G401.6 (cell line): ENCODE results near the gene TMEM59.
"Not testable (repeated sequence)": the region's sequence is repeated elsewhere in the genome, so short reads cannot be mapped to it uniquely, and the experiment has no call there.

ENCODE experiments used
- FAIRE-seq: peaks from 2 replicates; lab custom pipeline; 2012; peaks lifted over from hg19 to GRCh38; lab: Jason Lieb, UNC

Gene TMEM59

DNA sequence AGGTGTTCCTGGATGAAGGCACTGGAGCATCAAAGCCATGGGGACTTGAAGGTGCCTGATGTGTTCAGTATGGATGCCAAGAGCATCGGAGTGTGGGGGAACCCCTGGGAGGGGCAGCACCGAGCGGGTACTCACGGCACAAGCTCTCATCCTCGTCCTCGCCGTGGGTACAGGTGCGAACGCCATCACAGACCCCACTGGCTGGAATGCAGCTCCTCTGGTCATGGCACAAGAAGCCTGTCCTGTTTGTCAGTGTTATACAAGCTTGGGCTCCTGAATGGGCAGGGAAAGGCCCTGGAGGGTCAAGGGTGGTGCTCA, 41.0 kb downstream of the TMEM59 start:
- FAIRE-seq = no peak

DNA sequence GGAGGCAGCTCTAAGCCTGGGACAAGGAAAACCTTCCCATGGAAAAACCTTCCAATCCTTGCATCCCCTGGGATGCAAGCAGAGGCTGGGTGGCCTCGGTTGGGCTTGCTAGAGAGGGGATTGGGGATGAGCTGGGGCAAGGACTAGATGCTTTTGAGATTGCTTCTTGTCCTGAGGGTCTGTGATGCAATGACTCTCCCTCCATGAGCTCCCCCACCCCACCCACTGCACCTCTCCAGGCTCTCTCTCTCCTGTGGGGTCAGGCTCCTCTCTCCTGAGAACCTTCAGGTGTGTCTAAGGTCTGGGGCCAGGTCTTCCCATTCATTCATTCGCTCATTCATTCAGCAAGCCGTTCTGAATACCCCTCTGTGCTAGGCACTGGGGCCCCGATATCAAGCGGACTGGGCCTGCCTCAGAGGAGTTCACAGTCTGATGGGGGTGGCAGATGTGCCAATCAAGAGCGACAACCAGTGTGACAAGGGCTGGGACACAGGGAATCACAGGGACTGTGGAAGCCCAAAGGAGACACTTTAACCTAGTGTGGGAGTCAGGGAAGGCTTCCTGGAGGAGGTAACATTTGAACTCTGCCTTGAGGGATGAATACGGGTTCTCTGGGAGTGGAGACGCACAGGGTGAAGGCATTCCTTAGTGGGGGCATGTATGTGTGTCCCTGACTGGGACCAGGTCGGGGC, 41.5 kb downstream of the TMEM59 start:
- no peak for FAIRE-seq

DNA sequence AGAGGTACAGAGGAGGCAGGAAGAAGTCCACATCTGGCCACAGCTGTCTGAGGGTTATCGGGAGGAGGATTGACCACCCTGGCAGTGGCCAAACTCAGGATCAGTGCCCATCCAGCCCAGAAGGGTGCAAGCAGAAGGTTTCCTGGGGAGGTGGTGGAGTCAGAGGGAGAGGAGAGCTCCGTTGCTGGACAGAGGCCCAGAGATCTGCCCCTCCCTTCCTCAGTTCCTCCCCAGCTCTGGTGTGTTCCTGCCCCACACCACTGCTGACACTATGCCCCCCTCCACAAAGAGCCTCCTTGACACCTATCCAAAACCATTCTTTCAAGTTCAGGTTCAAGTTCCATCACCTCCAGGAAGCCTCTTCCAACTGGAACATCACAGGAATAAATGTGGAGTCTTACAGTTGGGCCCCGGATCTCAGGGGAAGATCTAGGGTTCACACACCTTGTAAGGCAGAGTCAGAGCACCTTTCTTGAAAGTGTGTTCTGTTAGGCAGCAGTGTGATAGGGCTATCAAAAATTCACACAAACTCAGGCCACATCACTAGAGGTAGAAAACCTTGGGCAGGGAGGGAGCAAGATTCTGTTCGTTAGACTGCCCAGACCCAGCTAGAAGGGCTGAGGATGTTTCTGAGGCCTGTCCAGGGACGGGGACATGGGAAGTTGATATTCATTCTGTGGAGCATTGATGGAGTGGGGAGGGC, 42.4 kb downstream of the TMEM59 start:
- FAIRE-seq = no peak

DNA sequence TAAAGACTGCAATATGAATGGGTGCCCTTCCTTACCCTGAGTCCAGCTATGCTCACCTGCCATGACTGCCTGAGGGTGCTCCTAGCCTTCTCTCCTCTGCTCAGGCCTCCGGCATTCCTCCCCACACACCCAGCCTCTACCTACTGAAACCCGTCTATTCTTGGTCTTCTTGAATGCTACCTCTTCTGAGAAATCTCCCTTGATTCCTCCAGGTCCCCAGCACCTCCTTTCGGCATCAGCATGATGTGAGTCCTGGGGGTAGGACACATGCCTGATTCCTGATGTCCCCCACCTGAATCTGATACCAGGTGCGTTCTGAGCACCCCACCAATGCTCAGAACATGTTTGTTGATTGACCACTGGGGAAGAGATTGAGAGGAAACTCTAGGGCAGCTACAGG, 43.6 kb downstream of the TMEM59 start:
- no peak for FAIRE-seq

DNA sequence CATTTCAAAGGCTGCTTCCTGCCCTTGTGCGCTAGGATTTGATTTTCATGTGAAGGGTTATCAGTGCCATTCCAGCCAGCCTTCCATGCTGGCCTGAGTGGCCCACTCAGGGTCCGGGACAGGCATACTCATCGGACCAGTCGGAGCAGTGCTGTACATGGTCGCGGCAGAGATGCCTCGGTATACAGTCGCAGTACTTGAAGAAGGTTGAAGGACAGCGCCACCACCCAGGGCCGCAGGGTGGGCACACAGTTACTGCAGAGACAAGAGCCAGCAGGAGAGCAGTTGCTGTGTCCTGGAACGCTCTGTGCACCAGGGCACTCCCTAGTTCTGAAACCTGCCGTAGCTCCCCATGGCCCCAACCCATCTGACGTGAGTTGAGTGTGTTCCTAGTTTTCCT, 44.1 kb downstream of the TMEM59 start:
- no peak for FAIRE-seq

DNA sequence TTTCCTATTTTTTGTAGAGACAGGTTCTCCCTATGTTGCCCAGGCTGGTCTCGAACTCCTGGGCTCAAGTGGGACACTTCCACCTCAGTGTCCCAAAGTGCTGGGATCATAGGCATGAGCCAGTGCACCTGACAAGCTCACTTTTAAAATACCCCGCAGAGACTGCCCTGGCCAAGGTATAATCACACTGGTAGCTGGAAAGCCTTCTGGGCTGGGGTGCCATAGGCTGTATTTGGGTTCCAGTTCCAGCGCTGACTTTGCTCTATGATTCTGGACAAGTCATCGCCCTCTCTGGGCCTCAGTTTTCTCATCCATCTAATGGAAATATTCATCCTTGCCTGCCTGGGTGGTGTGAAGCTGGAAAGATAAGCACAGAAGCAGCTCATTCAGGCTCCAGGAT, 45.4 kb downstream of the TMEM59 start:
- no peak for FAIRE-seq

DNA sequence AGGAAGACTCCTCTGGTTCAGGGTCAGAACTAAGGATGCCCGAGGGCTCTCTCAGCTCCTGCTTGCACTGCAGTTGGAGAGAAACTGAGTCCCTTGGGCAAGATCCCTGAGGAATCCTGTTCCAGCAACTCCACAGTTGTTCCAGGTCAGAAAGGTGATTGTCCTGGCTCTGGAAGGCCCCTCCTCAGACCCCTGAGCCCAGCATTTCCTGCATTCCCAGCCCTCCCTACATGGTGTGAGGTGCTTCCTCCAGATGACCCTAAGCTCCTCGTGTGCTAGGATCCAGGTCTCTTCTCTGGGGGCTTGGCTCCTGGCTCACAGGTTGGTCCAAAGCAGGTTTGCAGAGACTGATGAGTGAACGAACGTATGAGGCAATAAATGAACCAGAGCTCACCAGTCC, 46.5 kb downstream of the TMEM59 start:
- FAIRE-seq = no peak

DNA sequence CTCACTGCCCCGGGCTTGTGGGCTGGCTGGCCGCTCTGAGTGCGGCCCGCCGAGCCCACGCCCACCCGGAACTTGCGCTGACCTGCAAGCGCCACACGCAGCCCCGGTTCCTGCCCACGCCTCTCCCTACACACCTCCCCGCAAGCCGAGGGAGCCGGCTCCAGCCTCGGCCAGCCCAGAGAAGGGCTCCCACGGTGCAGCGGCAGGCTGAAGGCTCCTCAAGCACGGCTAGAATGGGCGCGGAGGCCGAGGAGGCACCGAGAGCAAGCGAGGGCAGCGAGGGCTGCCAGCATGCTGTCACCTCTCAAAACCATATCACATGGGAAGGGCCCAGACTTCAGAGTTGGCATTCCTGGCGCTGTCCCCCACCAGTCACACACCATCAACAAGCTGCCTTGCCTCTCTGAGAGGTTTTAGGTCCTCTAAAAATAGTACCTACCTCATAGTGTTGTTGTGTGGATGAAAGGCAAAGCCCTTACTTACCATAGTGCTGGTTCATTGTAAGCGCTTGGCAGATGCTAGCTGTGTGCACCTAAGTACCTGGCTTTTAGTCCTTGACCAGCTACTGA, 48.4 kb downstream of the TMEM59 start:
- no peak for FAIRE-seq

DNA sequence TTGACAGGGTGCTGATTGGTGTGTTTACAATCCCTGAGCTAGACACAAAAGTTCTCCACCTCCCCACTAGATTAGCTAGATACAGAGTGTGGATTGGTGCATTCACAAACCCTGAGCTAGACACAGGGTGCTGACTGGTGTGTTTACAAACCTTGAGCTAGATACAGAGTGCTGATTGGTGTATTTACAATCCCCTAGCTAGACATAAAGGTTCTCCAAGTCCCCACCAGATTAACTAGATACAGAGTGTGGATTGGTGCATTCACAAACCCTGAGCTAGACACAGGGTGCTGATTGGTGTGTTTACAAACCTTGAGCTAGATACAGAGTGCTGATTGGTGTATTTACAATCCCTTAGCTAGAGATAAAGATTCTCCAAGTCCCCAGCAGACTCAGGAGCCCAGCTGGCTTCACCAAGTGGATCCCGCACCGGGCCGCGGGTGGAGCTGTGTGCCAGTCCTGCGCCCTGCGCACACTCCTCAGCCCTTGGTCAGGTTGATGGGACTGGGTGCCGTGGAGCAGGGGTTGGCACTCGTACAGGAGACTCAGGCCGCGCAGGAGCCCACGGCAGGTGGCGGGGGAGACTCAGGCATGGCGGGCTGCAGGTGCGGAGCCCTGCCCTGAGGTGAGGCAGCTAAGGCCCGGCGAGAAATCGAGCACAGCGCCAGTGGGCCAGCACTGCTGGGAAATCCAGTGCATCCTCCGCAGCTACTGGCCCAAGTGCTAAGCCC, 49.1 kb downstream of the TMEM59 start:
- FAIRE-seq = not testable (repeated sequence)

DNA sequence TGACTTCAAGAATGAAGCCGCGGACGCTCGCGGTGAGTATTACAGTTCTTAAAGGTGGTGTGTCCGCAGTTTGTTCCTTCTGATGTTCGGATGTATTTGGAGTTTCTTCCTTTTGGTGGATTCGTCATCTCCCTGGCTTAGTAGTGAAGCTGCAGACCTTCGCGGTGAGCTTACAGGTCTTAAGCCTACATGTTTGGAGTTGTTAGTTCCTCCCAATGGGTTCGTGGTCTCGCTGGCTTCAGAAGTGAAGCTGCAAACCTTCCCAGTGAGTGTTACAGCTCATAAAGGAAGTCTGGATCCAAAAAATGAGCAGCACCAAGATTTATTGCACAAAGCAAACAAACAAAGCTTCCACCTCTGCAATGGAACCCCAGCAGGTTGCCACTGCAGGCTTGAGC, 49.8 kb downstream of the TMEM59 start:
- no peak for FAIRE-seq

DNA sequence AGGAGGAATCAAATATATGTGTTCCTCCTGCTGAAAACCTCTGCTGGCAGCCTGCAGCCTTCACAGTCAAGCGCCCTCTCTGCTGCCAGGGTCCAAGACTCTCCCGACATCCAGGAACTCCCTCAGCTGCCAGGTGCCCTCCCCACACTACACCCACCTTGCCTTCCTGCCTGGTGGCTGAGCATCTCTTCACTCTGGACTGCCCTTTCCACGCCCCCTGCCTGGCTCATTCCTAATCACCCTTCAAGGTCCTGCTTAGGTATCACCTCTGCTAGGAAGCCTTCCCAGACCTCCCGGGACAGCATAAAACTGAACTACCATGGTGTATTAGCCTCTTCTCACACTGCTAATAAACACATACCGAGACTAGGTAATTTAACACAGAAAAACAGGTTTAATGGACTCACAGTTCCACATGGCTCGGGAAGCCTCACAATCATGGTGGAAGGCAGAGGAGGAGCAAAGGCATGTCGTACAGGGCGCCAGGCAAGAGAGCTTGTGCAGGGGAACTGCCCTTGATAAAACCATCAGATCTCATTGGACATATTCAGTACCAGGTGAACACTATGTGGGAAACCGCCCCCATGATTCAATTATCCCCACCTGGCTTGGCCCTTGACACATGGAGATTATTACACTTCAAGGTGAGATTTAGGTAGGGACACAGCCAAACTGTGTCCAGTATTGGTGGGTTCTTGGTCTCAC, 50.3 kb downstream of the TMEM59 start:
- FAIRE-seq = no peak

DNA sequence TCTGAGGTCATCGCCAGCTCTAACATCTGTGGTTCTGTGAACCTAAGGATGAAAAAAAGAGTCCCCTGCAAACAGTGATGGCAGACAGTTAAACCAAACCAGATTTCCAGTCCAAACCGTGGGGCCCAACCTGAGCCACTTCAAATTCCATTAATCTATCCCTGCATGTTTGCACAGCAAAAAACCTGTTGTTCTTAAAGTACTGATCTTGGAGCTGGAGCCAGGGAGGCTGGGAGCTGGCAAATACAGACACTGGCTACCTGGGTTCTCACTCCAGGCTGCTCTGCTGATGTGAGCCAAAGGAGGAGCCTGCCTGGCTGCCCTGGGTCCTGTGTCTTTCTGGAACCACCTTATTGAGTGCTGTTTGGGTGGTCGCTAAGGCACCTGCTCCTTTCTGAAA, 51.4 kb downstream of the TMEM59 start:
- no peak for FAIRE-seq

DNA sequence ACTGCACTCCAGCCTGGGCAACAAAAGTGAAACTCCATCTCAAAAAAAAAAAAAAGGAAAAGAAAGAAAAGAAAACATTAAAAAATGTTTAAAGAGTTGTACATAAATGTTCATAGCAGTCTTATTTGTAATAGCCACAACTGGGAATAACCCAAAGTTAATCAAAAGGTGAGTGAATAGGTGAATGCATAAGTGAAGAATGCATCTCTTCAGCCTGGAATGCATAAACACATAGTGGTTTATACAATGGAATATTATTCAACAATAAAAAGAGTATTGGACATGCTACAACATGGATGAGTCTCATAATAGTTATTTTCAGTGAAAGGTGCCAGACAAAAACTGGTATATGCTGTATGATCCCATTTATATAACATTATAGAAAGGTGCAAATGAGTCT, 53.1 kb downstream of the TMEM59 start:
- FAIRE-seq = no peak

DNA sequence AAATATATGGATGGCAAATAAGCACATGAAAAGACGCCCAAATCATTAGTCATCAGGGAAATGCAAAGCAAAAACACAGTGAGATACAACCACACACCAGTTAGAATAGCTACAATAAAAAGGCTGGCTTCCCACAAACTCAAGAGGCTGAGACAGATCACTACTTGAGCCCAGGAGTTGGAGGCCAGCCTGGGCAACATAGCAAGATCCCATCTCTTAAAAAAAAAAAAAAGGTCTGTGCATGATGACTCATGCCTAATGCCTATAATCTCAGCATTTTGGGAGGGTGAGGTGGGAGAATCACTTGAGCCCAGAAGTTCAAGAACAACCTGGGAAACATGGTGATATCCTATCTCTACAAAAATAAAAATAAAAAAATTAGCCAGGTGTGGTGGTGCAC, 54.8 kb downstream of the TMEM59 start:
- FAIRE-seq = no peak

DNA sequence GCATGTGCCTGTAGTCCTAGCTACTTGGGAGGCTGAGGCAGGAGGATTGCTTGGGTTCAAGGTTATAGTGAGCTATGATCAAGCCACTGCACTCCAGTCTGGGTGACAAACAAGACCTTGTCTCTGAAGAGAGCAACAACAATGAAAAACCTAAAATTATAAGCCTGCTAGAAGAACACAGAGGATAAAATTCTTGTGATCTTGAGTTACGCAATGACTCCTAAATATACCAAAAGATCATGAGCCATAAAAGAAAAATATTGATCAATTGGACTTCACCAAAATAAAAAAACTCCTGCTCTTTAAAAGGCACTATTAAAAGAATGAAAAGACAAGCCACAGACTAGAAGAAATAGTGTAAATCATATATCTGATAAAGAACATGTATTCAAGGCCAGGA, 57.3 kb downstream of the TMEM59 start:
- FAIRE-seq = no peak

DNA sequence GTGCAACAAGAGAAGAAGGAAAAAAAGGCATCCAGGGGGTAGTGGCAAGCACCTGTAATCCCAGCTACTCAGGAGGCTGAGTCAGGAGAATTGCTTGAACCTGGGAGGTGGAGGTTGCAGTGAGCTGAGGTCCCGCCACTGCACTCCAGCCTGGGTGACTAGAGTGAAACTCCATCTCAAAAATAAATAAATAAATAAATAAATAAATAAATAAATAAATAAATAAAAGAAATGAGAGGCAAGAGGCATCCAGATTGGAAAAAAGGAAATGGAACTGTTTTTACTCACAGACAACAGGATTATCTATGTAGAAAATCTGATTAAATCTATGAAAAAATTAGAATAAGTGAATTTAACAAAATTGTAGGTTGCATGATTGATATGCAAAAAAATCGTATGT, 58.5 kb downstream of the TMEM59 start:
- FAIRE-seq = not testable (repeated sequence)

DNA sequence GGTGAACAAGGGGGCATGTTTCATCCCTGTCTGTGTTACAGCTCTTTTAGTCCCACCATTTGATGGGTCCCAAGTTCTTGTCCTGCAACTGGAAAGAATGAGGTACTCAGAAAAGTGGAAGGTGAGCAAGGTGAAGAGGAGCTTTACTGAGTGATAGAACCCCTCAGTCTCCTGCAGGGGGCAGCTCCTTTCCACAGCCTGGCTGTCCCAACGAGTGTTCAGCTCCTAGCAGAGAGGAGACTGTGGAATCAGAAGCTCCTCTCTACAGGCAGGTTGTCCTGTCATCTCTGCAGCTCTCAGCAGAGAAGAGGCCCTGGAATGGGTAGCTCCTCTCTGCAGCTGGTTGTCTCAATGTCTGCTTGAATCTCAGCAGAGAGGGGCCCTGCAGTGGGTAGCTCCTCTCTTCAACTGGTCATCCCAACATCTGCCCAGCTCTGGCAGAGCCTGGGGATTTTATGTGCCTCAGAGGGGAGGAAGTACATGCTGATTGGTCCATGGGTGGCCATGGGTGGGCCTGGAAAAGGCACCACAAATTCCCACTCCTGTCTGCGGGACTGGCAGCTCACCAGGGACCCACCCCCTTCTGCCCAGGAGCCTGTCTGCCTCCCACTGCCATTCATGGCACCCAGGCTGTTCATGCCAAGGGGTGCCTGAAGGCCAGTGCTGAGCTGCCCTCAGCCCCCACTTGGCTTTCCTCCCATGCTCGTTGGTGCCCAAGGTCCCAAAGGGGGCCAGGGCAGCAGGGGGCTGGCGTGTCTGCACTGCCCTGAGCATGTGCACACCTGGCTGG, 60.7 kb downstream of the TMEM59 start:
- FAIRE-seq = no peak

DNA sequence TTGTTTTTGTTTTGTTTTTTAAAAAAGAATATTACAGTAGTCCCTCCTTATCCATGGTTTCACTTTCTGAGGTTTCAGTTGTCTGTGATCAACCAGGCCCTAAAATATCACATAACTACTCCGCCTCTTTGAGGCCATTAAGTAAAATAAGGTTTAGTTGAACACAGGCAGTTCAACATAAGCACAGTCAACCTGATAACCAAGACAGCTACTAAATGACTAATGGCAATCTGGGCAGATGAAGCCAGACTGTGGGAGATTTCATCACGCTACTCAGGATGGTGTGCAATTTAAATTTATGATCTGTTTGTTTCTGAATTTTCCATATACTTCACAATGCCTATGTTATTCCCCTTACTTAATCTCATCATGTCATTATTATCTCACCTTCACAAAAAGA, 65.1 kb downstream of the TMEM59 start:
- FAIRE-seq = no peak

DNA sequence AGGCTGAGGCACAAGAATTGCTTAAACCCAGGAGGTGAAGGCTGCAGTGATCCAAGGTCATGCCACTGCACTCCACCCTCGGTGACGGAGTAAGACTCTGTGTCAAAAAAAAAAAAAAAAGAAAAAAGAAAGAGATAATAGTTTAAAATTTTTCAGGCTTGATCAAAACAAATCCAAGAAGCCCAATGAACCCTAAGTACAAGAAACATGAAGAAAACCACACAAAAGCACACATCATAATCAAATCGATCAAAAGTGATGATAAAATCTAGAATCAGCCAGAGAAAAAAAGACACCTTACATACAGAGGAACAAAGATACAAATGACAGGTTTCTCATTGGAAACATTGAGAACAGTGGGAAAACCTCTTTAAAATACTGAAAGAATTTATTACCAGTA, 66.5 kb downstream of the TMEM59 start:
- no peak for FAIRE-seq

DNA sequence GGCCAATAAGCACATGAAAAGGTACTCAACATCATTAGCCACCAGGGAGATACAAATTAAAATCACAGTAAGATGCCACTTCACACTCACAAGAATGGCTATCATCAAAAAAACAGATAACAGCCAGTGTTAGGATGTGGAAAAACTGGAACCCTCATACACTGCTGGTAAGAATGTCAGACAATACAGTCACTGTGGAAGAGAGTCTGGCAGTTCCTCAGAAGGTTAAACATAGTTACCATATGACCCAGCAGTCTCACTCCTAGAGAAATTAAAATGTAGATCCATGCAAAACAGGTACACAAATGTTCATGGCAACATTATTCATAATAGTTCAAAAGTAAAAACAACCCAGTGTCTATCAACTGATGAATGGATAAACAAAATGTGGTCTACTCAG, 68.3 kb downstream of the TMEM59 start:
- FAIRE-seq = no peak

DNA sequence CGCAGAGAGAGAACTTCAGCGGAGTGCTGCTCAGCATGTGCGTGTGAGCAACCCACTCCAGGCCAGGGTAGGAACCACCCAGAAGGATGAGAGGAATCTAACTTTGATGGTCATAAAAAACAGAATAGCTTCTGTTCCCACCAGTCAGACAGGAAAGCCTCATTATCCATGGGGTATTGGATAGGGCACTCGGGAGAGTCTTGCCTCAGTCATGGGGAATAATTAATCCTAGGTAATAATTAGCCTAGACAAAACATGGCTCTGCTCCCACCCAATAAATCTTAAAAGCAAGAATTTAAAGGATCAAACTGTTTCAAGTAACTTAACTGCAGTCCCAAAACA, 70.3 kb downstream of the TMEM59 start:
- FAIRE-seq = no peak
